H1 (cell line): ENCODE measurements around the gene ADD1. TPM values are rescaled to one million over a fixed set of nuclear protein-coding genes. Genes with fewer than 3 reads are reported as not detected.

Experiments used
- CTCF ChIA-PET: fragments of 300-600 bp; sonication (Branson Sonifier 250); formaldehyde crosslinking; loops from one replicate; lab custom pipeline; 2021; ENCODE audit not compliant: partially characterized antibody; lab: Charles Lee
- POLR2A ChIA-PET: fragments of 300-600 bp; sonication (Branson Sonifier 250); formaldehyde crosslinking; loops from one replicate; lab custom pipeline; 2021; ENCODE audit warnings: inconsistent platforms; ENCODE audit not compliant: partially characterized antibody; lab: Charles Lee
- DNase-seq, 2 experiments: peaks; one replicate each; pipeline versions ENCODE4 v3.0.0 to v3.0.0-alpha.2; 2010 to 2022; ENCODE audit warnings: low spot score in 2 of 2, low read depth in 1 of 2, mixed read lengths in 1 of 2
- FAIRE-seq: peaks from 2 replicates; lab custom pipeline; 2011; peaks lifted over from hg19 to GRCh38; lab: Jason Lieb, UNC
- H2AFZ ChIP-seq: 2 replicates; pipeline ENCODE4 v1.8.1; 2012; ENCODE audit warnings: low read length, inconsistent platforms
- H2AK5ac ChIP-seq: 2 replicates; pipeline ENCODE4 v1.6.1; 2013; ENCODE audit warnings: low read depth, low read length
- H2BK120ac ChIP-seq: replicated peaks from 2 replicates; pipeline ENCODE3; 2013; ENCODE audit warnings: low read depth, low read length, inconsistent platforms
- H2BK12ac ChIP-seq: 2 replicates; pipeline ENCODE4 v1.6.1; 2013; ENCODE audit warnings: low read depth, low read length
- H2BK15ac ChIP-seq: 2 replicates; pipeline ENCODE4 v1.6.1; 2013; ENCODE audit warnings: low read length
- H2BK20ac ChIP-seq: 2 replicates; pipeline ENCODE4 v1.6.1; 2013; ENCODE audit warnings: low read length
- H2BK5ac ChIP-seq: 2 replicates; pipeline ENCODE4 v1.6.1; 2013; ENCODE audit warnings: low read depth, low read length
- H3K14ac ChIP-seq: 2 replicates; pipeline ENCODE4 v1.6.1; 2013; ENCODE audit warnings: inconsistent platforms; ENCODE audit not compliant: insufficient read length
- H3K18ac ChIP-seq: 2 replicates; pipeline ENCODE4 v1.6.1; 2013; ENCODE audit warnings: low read length; ENCODE audit errors: extremely low read depth
- H3K23ac ChIP-seq: 2 replicates; pipeline ENCODE4 v1.6.1; 2013; ENCODE audit warnings: inconsistent platforms; ENCODE audit not compliant: insufficient read length
- H3K23me2 ChIP-seq: 2 replicates; pipeline ENCODE4 v1.6.1; 2013; ENCODE audit warnings: low read depth, low read length
- H3K27ac ChIP-seq: 2 replicates; pipeline ENCODE4 v1.6.1; 2011; ENCODE audit warnings: low read depth, low read length, inconsistent platforms
- H3K27me3 ChIP-seq, 4 experiments: replicated peaks in 1 of 4; 1 replicate in 1 of 4; 2 replicates in 3 of 4; pipeline versions ENCODE4 v1.6.1 to v1.8.1; 2011 to 2013; ENCODE audit warnings: low read length in 3 of 4, mild to moderate bottlenecking in 3 of 4, inconsistent platforms in 2 of 4, mixed read lengths in 2 of 4, moderate library complexity in 1 of 4; ENCODE audit not compliant: control insufficient read depth in 3 of 4, insufficient read depth in 3 of 4; ENCODE audit errors: extremely low read depth in 1 of 4
- H3K36me3 ChIP-seq, 4 experiments: 2 replicates each; pipeline versions ENCODE4 v1.6.1 to v1.8.1; 2011 to 2013; ENCODE audit warnings: mild to moderate bottlenecking in 4 of 4, low read length in 3 of 4, moderate library complexity in 2 of 4, control low read depth in 1 of 4, inconsistent platforms in 1 of 4; ENCODE audit not compliant: insufficient read depth in 4 of 4, control insufficient read depth in 2 of 4
- H3K4ac ChIP-seq: replicated peaks from 2 replicates; pipeline ENCODE3; 2013; ENCODE audit warnings: low read length, low read depth, mixed read lengths, inconsistent platforms; ENCODE audit not compliant: insufficient read length
- H3K4me1 ChIP-seq, 4 experiments: replicated peaks in 1 of 4; 1 replicate in 1 of 4; 2 replicates in 3 of 4; pipeline versions ENCODE4 v1.6.1 to v1.8.1; 2011 to 2013; ENCODE audit warnings: low read length in 3 of 4, inconsistent platforms in 2 of 4, mixed read lengths in 1 of 4; ENCODE audit not compliant: insufficient read depth in 4 of 4, control insufficient read depth in 3 of 4
- H3K4me2 ChIP-seq, 2 experiments: 2 replicates each; pipeline versions ENCODE4 v1.6.1 to v1.8.1; 2011 to 2013; ENCODE audit warnings: low read depth in 2 of 2, low read length in 2 of 2, control low read depth in 1 of 2, inconsistent platforms in 1 of 2, mild to moderate bottlenecking in 1 of 2; ENCODE audit not compliant: insufficient read depth in 1 of 2
- H3K4me3 ChIP-seq, 4 experiments: fragments of 200-600, 300-600 bp in 1 of 4; sonication (generic), shearing (Covaris generic), sonication (Bioruptor Twin) in 1 of 4; 2 replicates each; pipeline versions ENCODE4 v1.5.1 to v1.8.1; 2011 to 2016; ENCODE audit warnings: low read length in 4 of 4, low read depth in 3 of 4, control low read depth in 2 of 4, inconsistent platforms in 2 of 4, mild to moderate bottlenecking in 2 of 4, mixed read lengths in 1 of 4, moderate library complexity in 1 of 4; ENCODE audit not compliant: insufficient read depth in 2 of 4; ENCODE audit errors: extremely low read depth in 1 of 4
- H3K56ac ChIP-seq: replicated peaks from 2 replicates; pipeline ENCODE3; 2013; ENCODE audit warnings: low read depth, mild to moderate bottlenecking, mixed read lengths, low read length, inconsistent platforms; ENCODE audit not compliant: insufficient read length
- H3K79me1 ChIP-seq: 2 replicates; pipeline ENCODE4 v1.6.1; 2013; ENCODE audit warnings: low read depth, low read length, control low read depth
- H3K79me2 ChIP-seq, 2 experiments: 2 replicates each; pipeline versions ENCODE4 v1.6.1 to v1.8.1; 2012 to 2013; ENCODE audit warnings: low read length in 2 of 2, mild to moderate bottlenecking in 2 of 2, inconsistent platforms in 1 of 2; ENCODE audit not compliant: insufficient read depth in 2 of 2, control insufficient read depth in 1 of 2
- H3K9ac ChIP-seq, 4 experiments: replicated peaks in 1 of 4; 1 replicate in 1 of 4; 2 replicates in 3 of 4; pipeline versions ENCODE4 v1.6.1 to v1.8.1; 2011 to 2013; ENCODE audit warnings: low read depth in 3 of 4, low read length in 3 of 4, control low read depth in 2 of 4, mild to moderate bottlenecking in 2 of 4, moderate library complexity in 2 of 4, inconsistent platforms in 1 of 4; ENCODE audit errors: extremely low read depth in 1 of 4
- H3K9me3 ChIP-seq, 2 experiments: 2 replicates each; pipeline versions ENCODE4 v1.6.1 to v1.8.1; 2012 to 2013; ENCODE audit warnings: mild to moderate bottlenecking in 2 of 2, moderate library complexity in 2 of 2, control low read depth in 1 of 2, inconsistent platforms in 1 of 2, low read depth in 1 of 2, low read length in 1 of 2, mixed read lengths in 1 of 2; ENCODE audit not compliant: insufficient read depth in 2 of 2
- H4K20me1 ChIP-seq, 2 experiments: replicated peaks in 1 of 2; 2 replicates each; pipeline versions ENCODE3 to v1.8.1; 2011 to 2013; ENCODE audit warnings: inconsistent platforms in 2 of 2, low read length in 2 of 2, mild to moderate bottlenecking in 1 of 2; ENCODE audit not compliant: insufficient read depth in 2 of 2, control insufficient read depth in 1 of 2
- H4K5ac ChIP-seq: 2 replicates; pipeline ENCODE4 v1.6.1; 2013; ENCODE audit warnings: low read length, low read depth, mixed read lengths, inconsistent platforms; ENCODE audit not compliant: insufficient read length
- H4K8ac ChIP-seq: 2 replicates; pipeline ENCODE4 v1.8.0; 2013; ENCODE audit warnings: mild to moderate bottlenecking, moderate library complexity, low read length, inconsistent platforms; ENCODE audit not compliant: insufficient read depth; ENCODE audit errors: extremely low read depth
- H4K91ac ChIP-seq: replicated peaks from 2 replicates; pipeline ENCODE3; 2013; ENCODE audit warnings: low read length, mixed read lengths, inconsistent platforms; ENCODE audit not compliant: insufficient read length
- EGR1 ChIP-seq: IDR thresholded peaks from 2 replicates; pipeline ENCODE4 v1.6.1; 2011; ENCODE audit warnings: low read depth, low read length, borderline replicate concordance
- EP300 ChIP-seq, 2 experiments: IDR thresholded peaks; 1 replicate in 1 of 2; 2 replicates in 1 of 2; pipeline ENCODE4 v1.6.1; 2011 to 2012; ENCODE audit warnings: low read depth in 2 of 2, low read length in 2 of 2, mild to moderate bottlenecking in 2 of 2, borderline replicate concordance in 1 of 2, inconsistent platforms in 1 of 2, moderate library complexity in 1 of 2
- WGBS, 2 experiments: shearing (Covaris generic) in 1 of 2; methylation state at CpG; one replicate each; pipeline versions ENCODE4 v1.1.6 to v1.1.7; 2013 to 2015; ENCODE audit warnings: low lambda C conversion rate in 2 of 2, mixed read lengths in 2 of 2, inconsistent platforms in 1 of 2, low coverage in 1 of 2, missing lambda C conversion rate in 1 of 2; ENCODE audit not compliant: insufficient replicate concordance in 2 of 2, insufficient coverage in 1 of 2, insufficient read length in 1 of 2; ENCODE audit errors: extremely low coverage in 1 of 2, missing lambda C conversion rate in 1 of 2; 5-methylcytosine and 5-hydroxymethylcytosine counted together
- polyA plus RNA-seq, 7 experiments: library from polyadenylated mRNA; depleted of rRNA in 3 of 7; stranded (reverse) in 5 of 7; unstranded in 2 of 7; fragments of >200 nt in 5 of 7; fragments of 200-250 nt in 2 of 7; gene quantifications; 1 replicate in 5 of 7; 2 replicates in 1 of 7; 4 replicates in 1 of 7; pipeline versions ENCODE4 v1.2.1 to v1.2.3, GENCODE V29; 2011 to 2013; ENCODE audit warnings: missing spikeins in 2 of 7, mixed read lengths in 2 of 7
- total RNA-seq: library from RNA; stranded (reverse); fragmentation: NEBNext Ultra II Directional; extraction: Animal tissue kit (Norgen Biotek cat#: 25700); gene quantifications from 2 replicates; pipeline ENCODE4 v1.2.1, GENCODE V29; 2021

ADD1 gene
- total and polyA plus RNA-seq, 2 of the 8 experiments (the other 6 are each of a cell fraction or from before 2014, with no cell fraction given): 113 to 143 TPM

DNA sequence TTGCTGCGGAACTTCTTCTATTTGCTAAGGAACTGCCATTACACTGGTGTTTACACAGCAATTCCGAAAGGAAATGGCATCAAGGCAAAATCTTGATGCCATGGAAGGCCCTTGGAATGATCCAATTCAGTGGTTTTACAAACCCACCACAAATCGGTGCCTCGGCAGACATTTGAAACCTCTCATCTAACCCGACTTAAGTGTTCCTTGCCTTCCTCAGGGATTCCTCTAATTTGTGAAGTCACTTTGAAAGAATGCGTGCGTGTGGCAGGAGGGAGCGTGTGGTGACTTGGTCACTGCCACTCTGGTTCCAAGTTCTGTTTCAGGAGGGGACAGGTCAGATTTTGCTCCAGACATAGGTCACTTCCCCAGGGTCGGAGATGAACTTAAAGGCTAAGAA is 114.8 kb downstream of the ADD1 start:
- POLR2A ChIA-PET: interaction anchor here (0.8 kb wide), 1 partner anchor 79 kb away, joined by 4 read pairs; no protein-coding TSS in a partner anchor
- WGBS, 2 experiments: 81% methylated on average over 9 of the region's 9 CpGs; no CpG with 5 or more reads in 1 of the 2 experiments
- no peak overlapping the region for H2BK15ac ChIP-seq
- H2BK5ac ChIP-seq: no peak overlapping the region
- no peak overlapping the region for H2AK5ac ChIP-seq
- H3K79me2 ChIP-seq: peaks cover 2 to 43% of the 10 kb centered on the region in 2 experiments; a peak in 3 of 4 replicates
- no peak overlapping the region for H2BK12ac ChIP-seq
- H3K18ac ChIP-seq: no peak overlapping the region
- no peak overlapping the region for H2BK20ac ChIP-seq
- no peak overlapping the region for H2AFZ ChIP-seq
- peaks cover 30 to 53% (median 38%) of the 10 kb centered on the region in 4 experiments for H3K36me3 ChIP-seq
- no peak overlapping the region for H3K4ac ChIP-seq
- no peak overlapping the region for H3K23ac ChIP-seq
- no peaks in the 10 kb centered on the region for H3K27me3 ChIP-seq
- no peak for TF ChIP-seq EP300 (IDR thresholded peaks at IDR 0.05; ENCODE audit: borderline replicate concordance in 1 of 2, low read depth in 2 of 2, low read length in 2 of 2)
- TF ChIP-seq EGR1: no peak
- H4K91ac ChIP-seq: no peak overlapping the region
- DNase-seq (no peak), FAIRE-seq (no peak)
- H3K27ac ChIP-seq: no peak overlapping the region
- H3K56ac ChIP-seq: no peak overlapping the region
- H3K9me3 ChIP-seq: peaks cover 14 to 15% of the 10 kb centered on the region in 2 experiments
- H4K20me1 ChIP-seq: peaks cover 2 to 8% of the 10 kb centered on the region in 2 experiments
- no peak overlapping the region for H3K4me3 ChIP-seq
- no peak overlapping the region for H3K14ac ChIP-seq
- H3K9ac ChIP-seq: no peak overlapping the region
- peaks cover 10% of the 10 kb centered on the region; the same call in 1 of the 2 replicates for H3K23me2 ChIP-seq
- no peak overlapping the region for H4K8ac ChIP-seq
- no peak overlapping the region for H2BK120ac ChIP-seq
- H3K79me1 ChIP-seq: peaks cover 7% of the 10 kb centered on the region
- H4K5ac ChIP-seq: no peak overlapping the region
- H3K4me1 ChIP-seq: peaks cover 3 to 9% (median 4%) of the 10 kb centered on the region in 4 experiments; a peak in 5 of 7 replicates
- CTCF ChIA-PET: interaction anchor here (1.0 kb wide), 1 partner anchor 14 kb away, joined by 5 read pairs; no protein-coding TSS in a partner anchor
- no peak overlapping the region for H3K4me2 ChIP-seq
